Heart left ventricle (tissue), 13 donors: ENCODE results near the gene NLK.

ENCODE experiments used
- POLR2A ChIP-seq, 2 donors: fragments of 450-650 bp; IDR thresholded peaks; one replicate each; pipeline ENCODE4 v1.6.1; 2017; ENCODE audit warnings: antibody characterized with exemption in 2 of 2, mild to moderate bottlenecking in 2 of 2, moderate library complexity in 2 of 2
- TF ChIP-seq, protein P1 (sequence below), 12 donors: fragments of 200-600 bp; sonication (generic) in 4 of 12; IDR thresholded peaks; one replicate each; pipeline versions ENCODE4 v1.5.0 to v1.8.0; 2018 to 2022; ENCODE audit warnings: antibody characterized with exemption in 12 of 12, mild to moderate bottlenecking in 5 of 12
- donor health status: ischemic (EF 13 %, LVEDD 7.1; RV severe dilation, severe dysfunction).
- donor health status: DM: no; HTN: yes; CAD: no.
- donor health status: DM: no; HTN: no; CAD: no.
- donor health status: ischemic (EF 25% LVEDD 6.9; RV normal size, moderate dysfunction).
- donor health status: ischemic (EF 25% LVEDD 5.7; RV mildly dilated, moderate dysfunction).
- donor health status: ischemic (EF 35%, LVEDD 5.7; RV mildly dilated, moderate dysfunction).
- donor health status: nonischemic (EF 11% LVEDD 7.7; RV severe dilation, severe dysfunction).
- donor health status: DM: yes; HTN: yes; CAD: no.
- donor health status: PGD.
- donor health status: ischemic (EF 29% LVEDD 5.4; RV normal size, mild dysfunction).
- donor health status: nonischemic (EF 23%, LVEDD 6.1; RV moderate dilation, normal function).

DNA sequence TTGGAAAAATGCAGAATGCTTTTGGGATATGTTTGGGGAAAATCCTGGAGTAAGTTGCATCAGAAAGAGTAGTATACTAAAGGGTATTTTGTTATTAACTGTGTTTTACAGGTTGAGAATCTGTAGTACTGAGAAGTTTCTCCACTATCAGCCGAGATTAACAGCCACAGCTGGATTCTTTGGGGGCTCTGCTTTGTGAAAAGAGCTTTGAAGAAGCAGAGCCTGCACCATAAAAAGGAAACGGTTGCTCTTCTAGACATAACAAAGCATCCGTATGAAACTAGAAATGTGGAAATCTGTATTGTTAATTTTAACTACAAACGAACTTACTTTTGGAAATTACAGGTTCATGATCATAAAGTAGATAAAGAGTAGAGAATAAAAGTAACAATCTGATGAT, 5.3 kb downstream of the NLK start:
- TF ChIP-seq, protein P1, sequence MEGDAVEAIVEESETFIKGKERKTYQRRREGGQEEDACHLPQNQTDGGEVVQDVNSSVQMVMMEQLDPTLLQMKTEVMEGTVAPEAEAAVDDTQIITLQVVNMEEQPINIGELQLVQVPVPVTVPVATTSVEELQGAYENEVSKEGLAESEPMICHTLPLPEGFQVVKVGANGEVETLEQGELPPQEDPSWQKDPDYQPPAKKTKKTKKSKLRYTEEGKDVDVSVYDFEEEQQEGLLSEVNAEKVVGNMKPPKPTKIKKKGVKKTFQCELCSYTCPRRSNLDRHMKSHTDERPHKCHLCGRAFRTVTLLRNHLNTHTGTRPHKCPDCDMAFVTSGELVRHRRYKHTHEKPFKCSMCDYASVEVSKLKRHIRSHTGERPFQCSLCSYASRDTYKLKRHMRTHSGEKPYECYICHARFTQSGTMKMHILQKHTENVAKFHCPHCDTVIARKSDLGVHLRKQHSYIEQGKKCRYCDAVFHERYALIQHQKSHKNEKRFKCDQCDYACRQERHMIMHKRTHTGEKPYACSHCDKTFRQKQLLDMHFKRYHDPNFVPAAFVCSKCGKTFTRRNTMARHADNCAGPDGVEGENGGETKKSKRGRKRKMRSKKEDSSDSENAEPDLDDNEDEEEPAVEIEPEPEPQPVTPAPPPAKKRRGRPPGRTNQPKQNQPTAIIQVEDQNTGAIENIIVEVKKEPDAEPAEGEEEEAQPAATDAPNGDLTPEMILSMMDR (IDR thresholded peaks at IDR 0.05): no peak
- no peak for TF ChIP-seq POLR2A (IDR thresholded peaks at IDR 0.05)
